Hepatocyte (in vitro differentiated cells): ENCODE results near the gene ZDBF2. TPM values are rescaled to one million over a fixed set of nuclear protein-coding genes. Genes with fewer than 3 reads are reported as not detected.
A peak's percentile ranks its signal among the peaks of the same experiment; 100 is the strongest.
"Not testable (repeated sequence)": the region's sequence is repeated elsewhere in the genome, so short reads cannot be mapped to it uniquely, and the experiment has no call there.

ENCODE experiments used
- DNase-seq: peaks from one replicate; pipeline ENCODE4 v3.0.0-alpha.2; 2016; ENCODE audit warnings: low spot score
- H2AFZ ChIP-seq: fragments of 200-600 bp; sonication (generic); 2 replicates; pipeline ENCODE4 v1.6.0; 2016; ENCODE audit warnings: antibody characterized with exemption, mild to moderate bottlenecking
- H3K27ac ChIP-seq: fragments of 200-600 bp; sonication (generic); 2 replicates; pipeline ENCODE4 v1.5.1; 2016; ENCODE audit warnings: mild to moderate bottlenecking
- H3K27me3 ChIP-seq: fragments of 200-600 bp; sonication (generic); 2 replicates; pipeline ENCODE4 v1.6.1; 2016
- H3K36me3 ChIP-seq: fragments of 200-600 bp; sonication (generic); replicated peaks from 2 replicates; pipeline ENCODE4 v1.5.1; 2016; ENCODE audit warnings: low read depth; ENCODE audit not compliant: insufficient read depth
- H3K4me1 ChIP-seq: fragments of 200-600 bp; sonication (generic); 2 replicates; pipeline ENCODE4 v1.5.1; 2016; ENCODE audit warnings: mild to moderate bottlenecking, moderate library complexity; ENCODE audit not compliant: insufficient read depth
- H3K4me2 ChIP-seq: fragments of 200-600 bp; sonication (generic); 2 replicates; pipeline ENCODE4 v1.6.0; 2016
- H3K4me3 ChIP-seq: fragments of 200-600 bp; sonication (generic); 2 replicates; pipeline ENCODE4 v1.5.1; 2016; ENCODE audit warnings: mild to moderate bottlenecking
- H3K79me2 ChIP-seq: fragments of 200-600 bp; sonication (generic); 2 replicates; pipeline ENCODE4 v1.6.0; 2017; ENCODE audit warnings: mild to moderate bottlenecking
- H3K9me2 ChIP-seq: fragments of 200-600 bp; sonication (generic); replicated peaks from 2 replicates; pipeline ENCODE4 v1.6.0; 2017; ENCODE audit warnings: mild to moderate bottlenecking; ENCODE audit not compliant: insufficient read depth
- H3K9me3 ChIP-seq: fragments of 200-600 bp; sonication (generic); 2 replicates; pipeline ENCODE4 v1.5.1; 2016; ENCODE audit warnings: low read depth, mild to moderate bottlenecking
- H4K20me1 ChIP-seq: fragments of 200-600 bp; sonication (generic); 2 replicates; pipeline ENCODE4 v1.6.0; 2016; ENCODE audit warnings: mild to moderate bottlenecking; ENCODE audit not compliant: insufficient read depth, poor library complexity, severe bottlenecking
- EZH2 ChIP-seq: fragments of 200-600 bp; sonication (generic); IDR thresholded peaks from 2 replicates; pipeline ENCODE4 v1.6.1; 2016; ENCODE audit warnings: antibody characterized with exemption, mild to moderate bottlenecking, borderline replicate concordance
- EZH2phosphoT487 ChIP-seq: fragments of 200-600 bp; sonication (generic); IDR thresholded peaks from one replicate; pipeline ENCODE4 v1.6.1; 2018; ENCODE audit warnings: antibody characterized with exemption, mild to moderate bottlenecking, low read depth, moderate library complexity; ENCODE audit not compliant: unreplicated experiment, severe bottlenecking
- WGBS: methylation state at CpG from one replicate; pipeline ENCODE4 v1.1.6; 2016; ENCODE audit warnings: low lambda C conversion rate; ENCODE audit errors: missing lambda C conversion rate; 5-methylcytosine and 5-hydroxymethylcytosine counted together
- polyA plus RNA-seq: library from polyadenylated mRNA; unstranded; fragments of >200 nt; fragmentation: Nextera tagmentation; extraction: Ambion mirVana; gene quantifications from 2 replicates; pipeline ENCODE4 v1.2.1, GENCODE V29; 2016
- total RNA-seq: library from RNA; depleted of rRNA; stranded (reverse); fragments of >200 nt; gene quantifications from 2 replicates; pipeline ENCODE4 v1.2.3, GENCODE V29; 2014
- TF ChIP-seq, protein P1 (sequence below): fragments of 200-600 bp; sonication (generic); IDR thresholded peaks from 2 replicates; pipeline ENCODE4 v1.5.1; 2016; ENCODE audit warnings: antibody characterized with exemption, mild to moderate bottlenecking; ENCODE audit not compliant: poor library complexity

ZDBF2 gene
- total and polyA plus RNA-seq, 2 experiments from 2014 or later: 3.4 to 14.0 TPM

GRCh38 chr2:206256706-206257205 lies 17.7 kb upstream of the ZDBF2 start:
- Histone ChIP-seq H3K4me3 (no peak overlapping the region), H3K9me3 (no peaks in the 10 kb centered on the region), H3K27me3 (peaks cover 84% of the 10 kb centered on the region), H4K20me1 (no peaks in the 10 kb centered on the region), H2AFZ (no peak overlapping the region), H3K27ac (no peak overlapping the region), H3K79me2 (no peaks in the 10 kb centered on the region), H3K36me3 (no peaks in the 10 kb centered on the region), H3K4me2 (no peak overlapping the region), H3K9me2 (no peaks in the 10 kb centered on the region), H3K4me1 (no peaks in the 10 kb centered on the region)
- no peak for DNase-seq
- WGBS: 25% methylated on average over 7 of the region's 7 CpGs
- TF ChIP-seq EZH2phosphoT487 (no peak), EZH2 (no peak)
- TF ChIP-seq, protein P1, sequence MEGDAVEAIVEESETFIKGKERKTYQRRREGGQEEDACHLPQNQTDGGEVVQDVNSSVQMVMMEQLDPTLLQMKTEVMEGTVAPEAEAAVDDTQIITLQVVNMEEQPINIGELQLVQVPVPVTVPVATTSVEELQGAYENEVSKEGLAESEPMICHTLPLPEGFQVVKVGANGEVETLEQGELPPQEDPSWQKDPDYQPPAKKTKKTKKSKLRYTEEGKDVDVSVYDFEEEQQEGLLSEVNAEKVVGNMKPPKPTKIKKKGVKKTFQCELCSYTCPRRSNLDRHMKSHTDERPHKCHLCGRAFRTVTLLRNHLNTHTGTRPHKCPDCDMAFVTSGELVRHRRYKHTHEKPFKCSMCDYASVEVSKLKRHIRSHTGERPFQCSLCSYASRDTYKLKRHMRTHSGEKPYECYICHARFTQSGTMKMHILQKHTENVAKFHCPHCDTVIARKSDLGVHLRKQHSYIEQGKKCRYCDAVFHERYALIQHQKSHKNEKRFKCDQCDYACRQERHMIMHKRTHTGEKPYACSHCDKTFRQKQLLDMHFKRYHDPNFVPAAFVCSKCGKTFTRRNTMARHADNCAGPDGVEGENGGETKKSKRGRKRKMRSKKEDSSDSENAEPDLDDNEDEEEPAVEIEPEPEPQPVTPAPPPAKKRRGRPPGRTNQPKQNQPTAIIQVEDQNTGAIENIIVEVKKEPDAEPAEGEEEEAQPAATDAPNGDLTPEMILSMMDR: no peak

- Histone ChIP-seq H3K4me2 (no peak overlapping the region), H3K27me3 (peaks cover 87% of the 10 kb centered on the region), H3K4me1 (no peaks in the 10 kb centered on the region), H3K4me3 (no peak overlapping the region), H3K36me3 (no peaks in the 10 kb centered on the region), H3K9me2 (no peaks in the 10 kb centered on the region), H3K9me3 (no peaks in the 10 kb centered on the region), H3K27ac (no peak overlapping the region), H3K79me2 (no peaks in the 10 kb centered on the region), H4K20me1 (no peaks in the 10 kb centered on the region), H2AFZ (no peak overlapping the region)
- TF ChIP-seq EZH2phosphoT487 (no peak), EZH2 (no peak)
- TF ChIP-seq, protein P1: no peak
- no peak for DNase-seq
- WGBS: 54% methylated on average over 14 of the region's 14 CpGs
These were observed 17.1 kb upstream of the ZDBF2 start for GRCh38 chr2:206257350-206257749.

DNA sequence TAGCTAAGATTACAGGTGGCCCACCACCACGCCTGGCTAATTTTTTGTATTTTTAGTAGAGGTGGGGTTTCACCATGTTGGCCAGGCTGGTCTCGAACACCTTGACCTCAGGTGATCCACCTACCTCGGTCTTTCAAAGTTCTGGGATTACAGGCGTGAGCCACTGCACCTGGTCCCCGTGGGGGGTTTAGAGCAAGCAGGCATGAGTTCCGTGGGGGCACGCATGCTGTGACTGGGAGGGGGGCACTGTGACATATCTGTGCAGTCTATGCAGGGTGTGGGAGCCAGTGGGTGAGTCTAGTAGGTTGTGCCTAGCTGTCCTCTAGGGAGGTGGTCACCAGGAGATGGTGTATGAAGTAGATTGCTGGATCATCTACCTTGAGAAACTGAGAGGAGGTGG lies 16.6 kb upstream of the ZDBF2 start:
- Histone ChIP-seq H3K9me2 (no peaks in the 10 kb centered on the region), H3K4me2 (no peak overlapping the region), H3K36me3 (no peaks in the 10 kb centered on the region), H3K4me3 (no peak overlapping the region), H3K27me3 (peaks cover 87% of the 10 kb centered on the region), H4K20me1 (no peaks in the 10 kb centered on the region), H3K4me1 (no peaks in the 10 kb centered on the region), H3K79me2 (no peaks in the 10 kb centered on the region), H2AFZ (no peak overlapping the region), H3K27ac (no peak overlapping the region), H3K9me3 (no peaks in the 10 kb centered on the region)
- TF ChIP-seq, protein P1: no peak
- TF ChIP-seq EZH2phosphoT487 (peak; percentile 5), EZH2 (no peak)
- 71% methylated on average over 7 of the region's 7 CpGs for WGBS
- DNase-seq: no peak

DNA sequence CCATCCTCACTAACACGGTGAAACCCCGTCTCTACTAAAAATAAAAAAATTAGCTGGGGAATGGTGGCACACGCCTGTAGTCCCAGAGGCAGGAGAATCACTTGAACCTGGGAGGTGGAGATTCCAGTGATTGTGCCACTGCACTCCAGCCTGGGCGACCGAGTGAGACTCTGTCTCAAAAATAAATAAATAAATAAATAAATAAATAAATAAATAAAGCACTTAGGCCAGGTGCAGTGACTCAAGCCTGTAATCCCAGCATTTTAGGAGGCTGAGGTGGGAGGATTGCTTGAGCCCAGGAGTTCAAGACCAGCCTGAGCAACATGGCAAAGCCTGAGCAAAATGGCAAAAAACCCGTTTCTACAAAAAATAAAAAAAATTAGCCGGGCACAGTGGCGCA lies 15.8 kb upstream of the ZDBF2 start:
- H4K20me1 ChIP-seq, H3K36me3 ChIP-seq, DNase-seq, H3K9me2 ChIP-seq, H2AFZ ChIP-seq, H3K79me2 ChIP-seq, H3K4me2 ChIP-seq, H3K4me1 ChIP-seq, H3K9me3 ChIP-seq, H3K4me3 ChIP-seq, H3K27ac ChIP-seq: not testable (repeated sequence)
- H3K27me3 ChIP-seq: peaks cover 87% of the 10 kb centered on the region
- 59% methylated on average over 8 of the region's 8 CpGs for WGBS
